B cell (primary cell): ENCODE data around the gene MRPL28. TPM values are rescaled to one million over a fixed set of nuclear protein-coding genes. Genes with fewer than 3 reads are reported as not detected.

Source experiments
- ATAC-seq: fragments of 200-7000 bp; cut with Tn5 transposase; one replicate; pipeline ENCODE4 v1.10.0; 2021; ENCODE audit warnings: low read depth, mild to moderate bottlenecking, moderate number of reproducible peaks, moderate library complexity
- CTCF ChIA-PET: fragments of 350-600 bp; sonication (Branson Sonifier 250); formaldehyde crosslinking; loops from one replicate; lab custom pipeline; 2021; ENCODE audit warnings: antibody characterized with exemption, inconsistent platforms; lab: Charles Lee
- POLR2A ChIA-PET: fragments of 350-600 bp; sonication (Branson Sonifier 250); formaldehyde crosslinking; loops from one replicate; lab custom pipeline; 2021; ENCODE audit warnings: antibody characterized with exemption; lab: Charles Lee
- DNase-seq: peaks from one replicate; pipeline ENCODE4 v3.0.0; 2013
- H2AFZ ChIP-seq: 2 replicates; pipeline ENCODE4 v1.6.1; 2012; ENCODE audit warnings: mild to moderate bottlenecking, low read depth, low read length; ENCODE audit not compliant: insufficient read depth, poor library complexity, severe bottlenecking
- H3K27ac ChIP-seq, 2 donors: 1 replicate in 1 of 2; 2 replicates in 1 of 2; pipeline ENCODE4 v1.5.1; 2012 to 2013; ENCODE audit warnings: low read length in 2 of 2, mild to moderate bottlenecking in 2 of 2, moderate library complexity in 1 of 2
- H3K27me3 ChIP-seq, 4 experiments: fragments of 200-600 bp in 1 of 4; sonication (generic) in 1 of 4; replicated peaks in 1 of 4; 1 replicate in 2 of 4; 2 replicates in 2 of 4; pipeline versions ENCODE4 v1.6.1 to v1.7.0; 2013 to 2016; ENCODE audit warnings: low read length in 3 of 4, mild to moderate bottlenecking in 2 of 4, mixed read lengths in 1 of 4, moderate library complexity in 1 of 4; ENCODE audit not compliant: insufficient read depth in 4 of 4, control insufficient read depth in 3 of 4; ENCODE audit errors: control extremely low read depth in 1 of 4
- H3K36me3 ChIP-seq, 2 experiments: replicated peaks in 1 of 2; 1 replicate in 1 of 2; 2 replicates in 1 of 2; pipeline versions ENCODE4 v1.6.1 to v1.7.1; 2013; ENCODE audit warnings: low read length in 1 of 2; ENCODE audit not compliant: insufficient read depth in 2 of 2, control insufficient read depth in 1 of 2; ENCODE audit errors: control extremely low read depth in 1 of 2, extremely low read depth in 1 of 2
- H3K4me1 ChIP-seq, 2 donors: fragments of 200-600 bp in 1 of 2; sonication (generic) in 1 of 2; 1 replicate in 1 of 2; 2 replicates in 1 of 2; pipeline versions ENCODE4 v1.5.1 to v1.6.1; 2013 to 2017; ENCODE audit warnings: low read length in 2 of 2; ENCODE audit not compliant: control insufficient read depth in 2 of 2, insufficient read depth in 2 of 2
- H3K4me2 ChIP-seq: replicated peaks from 2 replicates; pipeline ENCODE3; 2012; ENCODE audit warnings: mild to moderate bottlenecking, low read depth, low read length; ENCODE audit not compliant: poor library complexity, severe bottlenecking
- H3K4me3 ChIP-seq, 5 experiments: fragments of 200-600 bp in 1 of 5; sonication (generic) in 1 of 5; 1 replicate in 3 of 5; 2 replicates in 2 of 5; pipeline versions ENCODE4 v1.5.1 to v1.7.0; 2011 to 2016; ENCODE audit warnings: low read length in 4 of 5, mild to moderate bottlenecking in 4 of 5, low read depth in 2 of 5, control low read depth in 1 of 5, moderate library complexity in 1 of 5; ENCODE audit not compliant: insufficient read depth in 1 of 5; ENCODE audit errors: control extremely low read depth in 1 of 5, extremely low read depth in 1 of 5
- H3K79me2 ChIP-seq: fragments of 200-600 bp; sonication (generic); one replicate; pipeline ENCODE4 v1.6.0; 2016; ENCODE audit warnings: low read length; ENCODE audit not compliant: control insufficient read depth, insufficient read depth
- H3K9ac ChIP-seq: fragments of 200-600 bp; sonication (generic); 2 replicates; pipeline ENCODE4 v1.6.1; 2017; ENCODE audit warnings: mild to moderate bottlenecking, low read length, moderate library complexity
- H3K9me3 ChIP-seq, 3 donors: one replicate each; pipeline versions ENCODE4 v1.6.1 to v1.7.1; 2013; ENCODE audit warnings: low read length in 2 of 3; ENCODE audit not compliant: control insufficient read depth in 2 of 3, insufficient read depth in 1 of 3; ENCODE audit errors: control extremely low read depth in 1 of 3
- H4K20me1 ChIP-seq: 2 replicates; pipeline ENCODE4 v1.6.0; 2012; ENCODE audit warnings: mild to moderate bottlenecking, low read length; ENCODE audit not compliant: insufficient read depth, control insufficient read depth, poor library complexity, severe bottlenecking
- H3K27ac Mint-ChIP-seq: one replicate; pipeline ENCODE4 v1.8.0; 2021; ENCODE audit warnings: mixed read lengths
- H3K27me3 Mint-ChIP-seq: one replicate; pipeline ENCODE4 v1.8.0; 2021; ENCODE audit warnings: mixed read lengths
- H3K4me1 Mint-ChIP-seq: one replicate; pipeline ENCODE4 v1.8.0; 2021; ENCODE audit warnings: mixed read lengths
- H3K4me3 Mint-ChIP-seq: one replicate; pipeline ENCODE4 v1.8.0; 2021; ENCODE audit warnings: mixed read lengths
- H3K9me3 Mint-ChIP-seq: one replicate; pipeline ENCODE4 v1.8.0; 2022; ENCODE audit warnings: mixed read lengths; ENCODE audit not compliant: insufficient read depth
- EZH2 ChIP-seq: IDR thresholded peaks from 2 replicates; pipeline ENCODE4 v1.6.1; 2012; ENCODE audit warnings: borderline replicate concordance, low read depth, mild to moderate bottlenecking, moderate library complexity, low read length; ENCODE audit not compliant: insufficient read depth, poor library complexity, severe bottlenecking
- WGBS: methylation state at CpG from one replicate; pipeline ENCODE4 v1.1.5; 2013; ENCODE audit warnings: missing lambda C conversion rate; ENCODE audit not compliant: insufficient coverage; 5-methylcytosine and 5-hydroxymethylcytosine counted together
- intact Hi-C: fragments of 100-400 bp; cut with micrococcal nuclease; formaldehyde crosslinking; loops from one replicate; pipeline ENCODE4 v1.10.0; 2022
- polyA plus RNA-seq: library from polyadenylated mRNA; depleted of rRNA; stranded (reverse); fragments of >200 nt; gene quantifications from 2 replicates; pipeline ENCODE4 v1.2.3, GENCODE V29; 2012
- total RNA-seq, 2 donors: library from RNA; stranded (reverse); fragments of 120-200 nt in 1 of 2; gene quantifications; 1 replicate in 1 of 2; 2 replicates in 1 of 2; pipeline versions ENCODE4 v1.2.3 to v1.2.4, GENCODE V29; 2013 to 2022
- TF ChIP-seq, protein P1 (sequence below): fragments of 200-600 bp; IDR thresholded peaks from one replicate; pipeline ENCODE4 v1.8.0; 2022; ENCODE audit warnings: antibody characterized with exemption, mild to moderate bottlenecking

MRPL28 gene
- total and polyA plus RNA-seq, 2 donors (not counting 1 experiment from before 2014, with no cell fraction given) = 44.3 to 67.7 TPM

- DNase-seq = no peak
- no peak overlapping the region for H2AFZ ChIP-seq
- no peak overlapping the region for H3K27ac Mint-ChIP-seq
Measured at GRCh38 chr16:364595-365491, 5.5 kb downstream of the MRPL28 start.

More at GRCh38 chr16:364595-365491, 5.5 kb downstream of the MRPL28 start:
- Histone ChIP-seq H4K20me1 (no peaks in the 10 kb centered on the region), H3K9ac (no peak overlapping the region), H3K4me1 (peaks cover 0 to 15% of the 10 kb centered on the region in 2 donors), H3K27me3 (peaks cover 0 to 10% (median 0%) of the 10 kb centered on the region in 4 experiments), H3K27ac (no peak overlapping the region), H3K4me3 (no peak overlapping the region), H3K4me2 (no peak overlapping the region), H3K79me2 (no peaks in the 10 kb centered on the region), H3K9me3 (no peaks in the 10 kb centered on the region), H3K36me3 (peaks cover 0 to 26% of the 10 kb centered on the region in 2 experiments)
- no peaks in the 10 kb centered on the region for H3K9me3 Mint-ChIP-seq
- intact Hi-C loops = no loop called here
- 64% methylated on average over 16 of the region's 19 CpGs for WGBS
- ATAC-seq = no peak
- POLR2A ChIA-PET = no interaction called here
- CTCF ChIA-PET = interaction anchor here (0.6 to 1.6 kb wide), 3 partner anchors 247 to 258 kb away, joined by 3 to 9 read pairs (median 4); no protein-coding TSS in a partner anchor
- peaks cover 9% of the 10 kb centered on the region for H3K4me1 Mint-ChIP-seq
- H3K27me3 Mint-ChIP-seq = peaks cover 5% of the 10 kb centered on the region
- TF ChIP-seq EZH2 = no peak
- TF ChIP-seq, protein P1, sequence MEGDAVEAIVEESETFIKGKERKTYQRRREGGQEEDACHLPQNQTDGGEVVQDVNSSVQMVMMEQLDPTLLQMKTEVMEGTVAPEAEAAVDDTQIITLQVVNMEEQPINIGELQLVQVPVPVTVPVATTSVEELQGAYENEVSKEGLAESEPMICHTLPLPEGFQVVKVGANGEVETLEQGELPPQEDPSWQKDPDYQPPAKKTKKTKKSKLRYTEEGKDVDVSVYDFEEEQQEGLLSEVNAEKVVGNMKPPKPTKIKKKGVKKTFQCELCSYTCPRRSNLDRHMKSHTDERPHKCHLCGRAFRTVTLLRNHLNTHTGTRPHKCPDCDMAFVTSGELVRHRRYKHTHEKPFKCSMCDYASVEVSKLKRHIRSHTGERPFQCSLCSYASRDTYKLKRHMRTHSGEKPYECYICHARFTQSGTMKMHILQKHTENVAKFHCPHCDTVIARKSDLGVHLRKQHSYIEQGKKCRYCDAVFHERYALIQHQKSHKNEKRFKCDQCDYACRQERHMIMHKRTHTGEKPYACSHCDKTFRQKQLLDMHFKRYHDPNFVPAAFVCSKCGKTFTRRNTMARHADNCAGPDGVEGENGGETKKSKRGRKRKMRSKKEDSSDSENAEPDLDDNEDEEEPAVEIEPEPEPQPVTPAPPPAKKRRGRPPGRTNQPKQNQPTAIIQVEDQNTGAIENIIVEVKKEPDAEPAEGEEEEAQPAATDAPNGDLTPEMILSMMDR = no peak
- no peak overlapping the region for H3K4me3 Mint-ChIP-seq
